Chondrocyte (in vitro differentiated cells): ENCODE results near the gene VAV2. TPM values are rescaled to one million over a fixed set of nuclear protein-coding genes. Genes with fewer than 3 reads are reported as not detected.
A peak's percentile ranks its signal among the peaks of the same experiment; 100 is the strongest.

Source experiments
- DNase-seq: peaks from one replicate; pipeline ENCODE4 v3.0.0; 2021; ENCODE audit warnings: mixed read lengths, low spot score
- H3K27ac Mint-ChIP-seq: one replicate; pipeline ENCODE4 v1.8.0; 2021; ENCODE audit warnings: mild to moderate bottlenecking, moderate library complexity, mixed read lengths; ENCODE audit not compliant: unreplicated experiment
- H3K27me3 Mint-ChIP-seq: 2 replicates; pipeline ENCODE4 v1.8.0; 2021; ENCODE audit warnings: low read depth, mixed read lengths
- H3K36me3 Mint-ChIP-seq: 2 replicates; pipeline ENCODE4 v1.8.0; 2021; ENCODE audit warnings: low read depth, mixed read lengths
- H3K4me1 Mint-ChIP-seq: 2 replicates; pipeline ENCODE4 v1.8.0; 2021; ENCODE audit warnings: low read depth, mild to moderate bottlenecking, mixed read lengths
- H3K4me3 Mint-ChIP-seq: one replicate; pipeline ENCODE4 v1.8.0; 2021; ENCODE audit warnings: mild to moderate bottlenecking, moderate library complexity, mixed read lengths; ENCODE audit not compliant: unreplicated experiment
- H3K9me3 Mint-ChIP-seq: 2 replicates; pipeline ENCODE4 v1.8.0; 2021; ENCODE audit warnings: low read depth, mixed read lengths
- CTCF ChIP-seq: fragments of 200-600 bp; sonication (generic); IDR thresholded peaks from 2 replicates; pipeline ENCODE4 v1.5.0; 2021; ENCODE audit warnings: antibody characterized with exemption, mild to moderate bottlenecking, moderate library complexity
- total RNA-seq: library from RNA; stranded (reverse); gene quantifications from 3 replicates; pipeline ENCODE4 v1.2.1, GENCODE V29; 2021

VAV2 gene
- total RNA-seq, 1 donor from 2014 or later, result 17.7 TPM

- peaks cover 17% of the 10 kb centered on the region for H3K36me3 Mint-ChIP-seq
- no peak overlapping the region for H3K27ac Mint-ChIP-seq
- no peak for TF ChIP-seq CTCF
- DNase-seq, result no peak
- H3K4me3 Mint-ChIP-seq, result no peak overlapping the region
- H3K9me3 Mint-ChIP-seq, result no peaks in the 10 kb centered on the region
- H3K4me1 Mint-ChIP-seq, result peaks cover 16% of the 10 kb centered on the region
- H3K27me3 Mint-ChIP-seq, result no peaks in the 10 kb centered on the region
Measured at GRCh38 chr9:133938086-133938485, 54.0 kb downstream of the VAV2 start.

GRCh38 chr9:133937120-133937519 lies 55.0 kb downstream of the VAV2 start:
- Mint-ChIP-seq H3K27ac (no peak overlapping the region), H3K4me3 (no peak overlapping the region), H3K9me3 (no peaks in the 10 kb centered on the region), H3K36me3 (peaks cover 17% of the 10 kb centered on the region), H3K4me1 (peaks cover 16% of the 10 kb centered on the region), H3K27me3 (no peaks in the 10 kb centered on the region)
- no peak for DNase-seq
- TF ChIP-seq CTCF, result no peak

- TF ChIP-seq CTCF, result peak; percentile 12
- Mint-ChIP-seq H3K9me3 (no peaks in the 10 kb centered on the region), H3K36me3 (peaks cover 14% of the 10 kb centered on the region), H3K27me3 (no peaks in the 10 kb centered on the region), H3K27ac (no peak overlapping the region), H3K4me1 (peaks cover 16% of the 10 kb centered on the region), H3K4me3 (no peak overlapping the region)
- no peak for DNase-seq
Measured at GRCh38 chr9:133935328-133936005, 56.7 kb downstream of the VAV2 start.

- Mint-ChIP-seq H3K4me1 (peaks cover 16% of the 10 kb centered on the region), H3K36me3 (peaks cover 14% of the 10 kb centered on the region), H3K4me3 (no peak overlapping the region), H3K9me3 (no peaks in the 10 kb centered on the region), H3K27ac (no peak overlapping the region), H3K27me3 (no peaks in the 10 kb centered on the region)
- no peak for DNase-seq
- TF ChIP-seq CTCF, result no peak
Measured at GRCh38 chr9:133934482-133935232, 57.5 kb downstream of the VAV2 start.

- Mint-ChIP-seq H3K9me3 (no peaks in the 10 kb centered on the region), H3K4me3 (no peak overlapping the region), H3K27me3 (no peaks in the 10 kb centered on the region), H3K27ac (no peak overlapping the region), H3K36me3 (peaks cover 10% of the 10 kb centered on the region), H3K4me1 (peaks cover 16% of the 10 kb centered on the region)
- no peak for TF ChIP-seq CTCF
- no peak for DNase-seq
Measured at GRCh38 chr9:133933426-133934026, 58.6 kb downstream of the VAV2 start.
